Right ventricle myocardium superior (tissue), 1 donor: ENCODE data around the gene GEMIN8. TPM values are rescaled to one million over a fixed set of nuclear protein-coding genes. Genes with fewer than 3 reads are reported as not detected.

Experiments used
- ATAC-seq: fragments of 200-7000 bp; cut with Tn5 transposase; one replicate; pipeline ENCODE4 v1.9.1; 2020; ENCODE audit warnings: mild to moderate bottlenecking; ENCODE audit not compliant: poor library complexity
- DNase-seq: peaks from one replicate; pipeline ENCODE4 v3.0.0-alpha.2; 2020
- intact Hi-C: fragments of 100-400 bp; cut with DNase I; formaldehyde crosslinking; loops from one replicate; pipeline ENCODE4 v1.11.2; 2022
- long read RNA-seq: library from polyadenylated mRNA; unstranded; transcript quantifications from one replicate; pipeline ENCODE4 v2.0.0, GENCODE V29; 2021
- total RNA-seq: library from RNA; stranded (reverse); fragmentation: NEBNext Ultra II Directional; extraction: Animal tissue kit (Norgen Biotek cat#: 25700); gene quantifications from one replicate; pipeline ENCODE4 v1.2.1, GENCODE V29; 2021
- donor health status: DM: no; HTN: yes; CAD: no; lungs with severe emphysema.

Gene GEMIN8, protein sequence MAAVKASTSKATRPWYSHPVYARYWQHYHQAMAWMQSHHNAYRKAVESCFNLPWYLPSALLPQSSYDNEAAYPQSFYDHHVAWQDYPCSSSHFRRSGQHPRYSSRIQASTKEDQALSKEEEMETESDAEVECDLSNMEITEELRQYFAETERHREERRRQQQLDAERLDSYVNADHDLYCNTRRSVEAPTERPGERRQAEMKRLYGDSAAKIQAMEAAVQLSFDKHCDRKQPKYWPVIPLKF
- total RNA-seq = 7.6 TPM
- long read RNA-seq, partial matches to known transcripts = 1 of 30 reads
- long read RNA-seq, other reads (novel, unspliced or antisense) = 25 of 30 reads

DNA sequence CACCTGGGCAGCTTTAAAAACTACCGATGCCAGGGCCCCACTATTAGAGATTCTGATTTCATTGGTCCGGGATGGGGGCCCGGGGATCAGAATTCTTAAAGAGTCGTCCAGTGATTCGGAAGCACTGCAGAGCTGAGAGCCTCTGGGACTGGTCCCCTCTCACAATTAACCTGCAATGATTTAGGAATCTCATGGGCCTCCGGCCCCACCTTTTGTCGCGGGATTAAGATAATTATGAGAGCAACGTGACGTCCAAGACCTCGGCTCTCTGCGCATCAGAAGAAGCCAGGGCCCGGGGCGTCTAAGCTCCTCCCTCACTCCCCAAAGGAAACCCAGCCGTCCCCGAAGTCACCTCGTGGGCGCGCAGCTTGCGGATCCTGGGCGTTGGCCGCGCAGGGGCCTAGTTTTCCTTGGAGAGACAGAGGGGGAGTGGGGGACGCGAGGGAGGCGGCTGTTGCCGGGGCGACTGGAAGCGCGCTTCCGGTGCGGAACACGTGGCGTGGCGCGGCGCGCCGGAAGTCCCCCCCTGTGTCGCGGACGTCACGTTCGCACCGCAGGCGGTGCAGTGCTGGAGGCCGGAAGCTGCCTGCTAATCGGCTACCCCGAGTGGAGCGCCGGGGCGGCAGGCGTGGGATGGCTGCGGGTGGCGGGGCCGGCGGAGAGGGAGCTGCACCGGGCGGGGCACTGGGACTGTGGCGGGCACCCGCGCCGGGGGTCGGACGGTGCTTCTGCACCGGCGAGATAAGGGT lies at the start of gene GEMIN8:
Gene GEMIN8 (minus strand): TSS at position 468 of the 749 bp plus-strand sequence. CDS start 8,414 bp downstream, outside the sequence.
- intact Hi-C loops = loop anchor here (5.0 to 10.0 kb wide), 3 partner anchors 372 to 1115 kb away; no protein-coding TSS in a partner anchor
- ATAC-seq (peak; percentile 99), DNase-seq (peak; percentile 90)

DNA sequence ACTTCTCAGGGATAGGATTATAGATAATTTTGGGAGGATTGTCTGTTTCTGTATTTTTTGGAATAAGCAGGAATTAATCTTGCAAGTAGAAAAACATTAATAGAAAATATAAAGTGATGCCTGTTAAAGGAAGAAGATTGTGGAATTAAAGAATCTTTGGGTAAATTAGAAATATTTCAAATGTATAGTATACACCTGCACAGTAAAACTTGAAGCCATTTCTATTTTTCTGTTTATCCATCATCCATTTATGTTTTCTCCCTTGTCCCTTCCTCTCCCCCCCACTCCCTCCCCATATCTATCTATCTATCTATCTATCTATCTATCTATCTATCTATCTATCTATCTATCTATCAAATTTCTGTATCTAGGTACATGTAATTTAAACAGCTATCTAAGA lies 46.9 kb upstream of the GEMIN8 start:
- no peak for ATAC-seq
- intact Hi-C loops = no loop called here

DNA sequence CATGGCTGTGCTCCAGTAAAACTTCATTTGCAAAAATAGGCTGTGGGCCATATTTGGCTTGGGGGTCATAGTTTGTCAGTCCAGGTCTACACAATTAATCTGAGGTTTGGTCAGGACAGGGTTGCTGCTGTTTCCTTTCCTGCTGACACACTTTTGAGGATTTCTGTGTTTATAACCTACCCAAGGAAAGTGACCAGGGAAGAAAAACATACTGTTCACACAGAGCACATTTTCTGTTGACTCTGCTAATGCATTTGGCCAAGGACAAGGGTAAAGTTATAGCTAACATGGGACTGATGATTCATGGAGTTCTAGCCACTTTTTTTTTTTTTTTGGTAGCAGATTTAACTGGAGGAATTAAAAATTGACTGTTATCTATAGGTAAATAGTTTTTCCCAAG lies 43.9 kb upstream of the GEMIN8 start:
- ATAC-seq = no peak
- DNase-seq = no peak
- intact Hi-C loops = no loop called here

More for the DNA sequence above, 46.9 kb upstream of the GEMIN8 start:
- DNase-seq = no peak

GRCh38 chrX:14073071-14073470 lies 43.4 kb upstream of the GEMIN8 start:
- ATAC-seq = no peak
- intact Hi-C loops = no loop called here
- DNase-seq = no peak

GRCh38 chrX:14065800-14066199 lies 36.1 kb upstream of the GEMIN8 start:
- ATAC-seq (no peak), DNase-seq (no peak)
- intact Hi-C loops = no loop called here

- intact Hi-C loops = no loop called here
- DNase-seq = no peak
- ATAC-seq = no peak
Observed at GRCh38 chrX:14064626-14065432, 35.1 kb upstream of the GEMIN8 start.

GRCh38 chrX:14062524-14062923 lies 32.8 kb upstream of the GEMIN8 start:
- DNase-seq = no peak
- intact Hi-C loops = no loop called here
- ATAC-seq = no peak

- no peak for ATAC-seq
Observed at GRCh38 chrX:14056206-14056605, 26.5 kb upstream of the GEMIN8 start.

GRCh38 chrX:14051416-14051815 lies 21.7 kb upstream of the GEMIN8 start:
- ATAC-seq (no peak), DNase-seq (no peak)
- intact Hi-C loops = no loop called here

More at GRCh38 chrX:14056206-14056605, 26.5 kb upstream of the GEMIN8 start:
- intact Hi-C loops = no loop called here
- no peak for DNase-seq

DNA sequence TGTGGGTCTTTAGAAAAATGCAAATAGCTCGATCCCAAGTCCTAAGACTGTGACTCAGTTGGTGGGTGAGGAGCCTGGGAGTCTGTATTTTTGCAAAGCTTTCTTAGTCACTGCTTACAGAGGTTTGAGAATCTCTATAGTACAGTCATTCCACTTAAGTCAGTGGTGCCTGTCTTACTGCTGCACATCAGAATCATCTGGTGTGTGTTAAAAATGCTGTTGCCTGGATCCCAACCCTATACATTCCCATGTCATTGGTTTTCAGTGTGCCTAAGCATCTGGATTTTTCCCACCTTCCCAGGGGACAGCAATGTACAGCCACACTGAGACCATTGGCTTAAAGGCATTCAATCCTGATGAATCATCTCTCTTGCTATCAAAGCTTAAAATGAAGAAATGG lies 21.0 kb upstream of the GEMIN8 start:
- intact Hi-C loops = no loop called here
- DNase-seq (no peak), ATAC-seq (no peak)

DNA sequence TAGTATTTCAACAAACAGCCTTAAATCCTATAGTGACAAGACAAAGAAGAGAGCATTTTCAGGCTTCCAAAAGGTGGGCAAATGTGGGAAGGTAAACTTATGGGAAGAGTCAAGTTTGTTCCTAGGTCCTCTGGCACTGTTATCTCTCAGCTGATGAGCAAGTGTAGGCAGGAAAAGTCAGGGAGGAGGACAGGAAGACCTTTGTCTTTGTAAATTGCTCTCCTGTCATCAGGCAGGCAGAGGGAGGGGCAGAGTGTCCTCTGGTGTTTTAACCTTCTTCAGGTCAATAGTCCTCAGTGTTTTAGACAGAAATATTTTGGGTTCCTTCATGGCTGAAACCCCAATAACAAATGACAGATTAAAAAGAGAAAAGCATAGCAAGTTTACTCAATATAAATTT lies 13.5 kb upstream of the GEMIN8 start:
- ATAC-seq = no peak
- intact Hi-C loops = no loop called here
- DNase-seq = no peak

- intact Hi-C loops = loop anchor here (10.0 kb wide), 1 partner anchor 1105 kb away; no protein-coding TSS in a partner anchor
- DNase-seq (no peak), ATAC-seq (peak; percentile 73)
Observed at GRCh38 chrX:14039344-14039743, 9.7 kb upstream of the GEMIN8 start.

- ATAC-seq = no peak
- intact Hi-C loops = loop anchor here (10.0 kb wide), 1 partner anchor 1106 kb away; no protein-coding TSS in a partner anchor
Observed at GRCh38 chrX:14038375-14039085, 8.8 kb upstream of the GEMIN8 start.

GRCh38 chrX:14032406-14032805 lies 2.7 kb upstream of the GEMIN8 start:
- ATAC-seq (no peak), DNase-seq (no peak)
- intact Hi-C loops = loop anchor here (5.0 to 10.0 kb wide), 3 partner anchors 375 to 1112 kb away; no protein-coding TSS in a partner anchor

More at GRCh38 chrX:14038375-14039085, 8.8 kb upstream of the GEMIN8 start:
- DNase-seq = no peak

- intact Hi-C loops = loop anchor here (5.0 to 10.0 kb wide), 3 partner anchors 373 to 1115 kb away; no protein-coding TSS in a partner anchor
Observed at GRCh38 chrX:14030174-14030530, 460 bp upstream of the GEMIN8 start.

DNA sequence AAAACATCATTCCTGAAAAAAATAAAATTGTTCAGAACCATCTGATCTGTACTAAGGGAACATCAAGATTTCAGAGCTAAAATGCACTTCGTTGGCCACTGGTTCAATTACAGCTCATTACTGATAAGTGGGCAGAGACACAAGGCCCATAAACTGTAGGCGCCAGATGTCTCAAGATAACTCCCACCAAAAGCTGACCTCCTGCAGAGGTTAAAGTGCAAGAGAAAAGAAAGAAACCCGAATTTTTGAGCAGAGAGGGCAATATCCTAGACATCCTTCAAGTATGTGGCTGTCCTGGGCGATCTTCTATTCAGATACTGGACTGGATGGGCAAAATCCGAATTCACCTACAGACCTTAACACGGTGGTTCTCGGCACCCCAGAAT lies 660 bp downstream of the GEMIN8 start:
- no peak for ATAC-seq
- DNase-seq = no peak
- intact Hi-C loops = no loop called here

More at GRCh38 chrX:14030174-14030530, 460 bp upstream of the GEMIN8 start:
- no peak for ATAC-seq
- DNase-seq = no peak

GRCh38 chrX:14028473-14028872 lies 1.2 kb downstream of the GEMIN8 start:
- ATAC-seq (no peak), DNase-seq (no peak)
- intact Hi-C loops = no loop called here

DNA sequence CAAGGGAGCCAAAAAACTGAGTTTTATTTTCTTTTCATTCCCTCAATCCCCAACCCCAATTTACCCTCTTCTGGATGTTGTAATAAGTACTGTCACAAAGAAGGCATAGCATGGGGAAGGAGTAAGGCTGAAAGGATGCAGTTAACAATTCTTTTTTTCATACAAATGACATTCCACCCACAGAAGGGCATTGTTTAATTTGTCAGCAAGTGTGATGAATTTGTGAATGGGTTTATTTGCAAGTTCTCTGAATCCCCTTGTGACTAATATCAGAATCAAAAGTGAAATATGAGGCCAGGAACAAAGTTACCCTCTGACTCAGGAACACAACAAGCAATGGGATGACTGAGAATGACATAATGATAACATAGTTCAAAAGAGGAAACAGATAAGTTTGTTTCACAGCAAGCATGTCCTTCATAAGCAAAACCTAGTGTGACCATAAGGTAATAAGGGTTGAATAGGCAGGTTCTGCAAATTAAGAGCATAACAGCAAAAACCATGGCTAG lies 2.1 kb downstream of the GEMIN8 start:
- intact Hi-C loops = no loop called here
- no peak for ATAC-seq
- no peak for DNase-seq
